HG03039 (cell line): ENCODE data around the gene ABCA7.

Experiments
- ATAC-seq: cut with Tn5 transposase; IDR thresholded peaks from one replicate; pipeline ENCODE4 v1.9.1; 2021; ENCODE audit warnings: mild to moderate bottlenecking, moderate library complexity; ENCODE audit not compliant: unreplicated experiment

Gene ABCA7

GRCh38 chr19:1055886-1056620, 16.1 kb downstream of the ABCA7 start:
- ATAC-seq: no peak

DNA sequence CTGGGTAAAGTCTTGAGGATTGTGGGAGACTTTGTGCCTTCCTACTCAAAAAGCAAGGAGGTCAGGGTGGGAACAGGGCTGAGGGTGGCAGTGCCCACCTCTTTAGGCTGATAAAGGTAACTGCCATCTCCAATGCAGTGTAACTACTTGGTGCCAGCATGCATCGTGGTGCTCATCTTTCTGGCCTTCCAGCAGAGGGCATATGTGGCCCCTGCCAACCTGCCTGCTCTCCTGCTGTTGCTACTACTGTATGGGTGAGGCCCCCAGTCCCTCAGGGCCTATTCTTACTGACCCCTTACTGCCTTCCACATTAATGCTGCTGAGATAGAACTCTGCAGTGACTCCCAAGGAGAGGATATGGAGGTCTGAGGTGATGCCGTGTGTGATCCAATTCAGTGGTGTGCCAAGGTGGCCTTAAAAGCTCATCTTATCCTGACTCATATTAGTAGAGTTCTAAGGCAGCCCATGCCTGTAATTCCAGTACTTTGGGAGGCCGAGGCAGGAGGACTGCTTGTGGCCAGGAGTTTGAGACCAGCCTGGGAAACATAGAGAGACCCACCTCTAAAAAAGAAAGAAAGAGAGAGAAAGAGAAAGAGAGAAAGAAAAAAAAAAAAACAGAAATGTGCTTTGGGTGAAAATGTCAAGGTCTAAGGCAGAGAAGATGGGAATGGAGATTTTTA, 17.4 kb downstream of the ABCA7 start:
- no peak for ATAC-seq

DNA sequence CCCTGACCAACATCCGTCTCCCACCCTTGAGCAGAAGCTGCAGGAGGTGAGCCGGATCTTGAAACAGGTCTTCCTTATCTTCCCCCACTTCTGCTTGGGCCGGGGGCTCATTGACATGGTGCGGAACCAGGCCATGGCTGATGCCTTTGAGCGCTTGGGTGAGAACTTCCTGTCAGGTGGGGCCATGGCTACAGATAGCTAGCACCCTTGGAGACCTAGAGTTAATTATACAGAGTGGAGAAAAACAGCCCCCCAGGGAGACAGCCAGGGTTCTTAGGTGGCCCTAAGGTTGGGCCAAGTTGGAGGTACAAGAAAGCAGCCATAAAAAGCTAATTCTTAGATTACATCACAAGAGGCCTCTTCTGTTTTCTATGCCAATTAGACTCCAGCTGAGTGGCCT, 18.2 kb downstream of the ABCA7 start:
- ATAC-seq: no peak

GRCh38 chr19:1060689-1061088, 20.8 kb downstream of the ABCA7 start:
- no peak for ATAC-seq

DNA sequence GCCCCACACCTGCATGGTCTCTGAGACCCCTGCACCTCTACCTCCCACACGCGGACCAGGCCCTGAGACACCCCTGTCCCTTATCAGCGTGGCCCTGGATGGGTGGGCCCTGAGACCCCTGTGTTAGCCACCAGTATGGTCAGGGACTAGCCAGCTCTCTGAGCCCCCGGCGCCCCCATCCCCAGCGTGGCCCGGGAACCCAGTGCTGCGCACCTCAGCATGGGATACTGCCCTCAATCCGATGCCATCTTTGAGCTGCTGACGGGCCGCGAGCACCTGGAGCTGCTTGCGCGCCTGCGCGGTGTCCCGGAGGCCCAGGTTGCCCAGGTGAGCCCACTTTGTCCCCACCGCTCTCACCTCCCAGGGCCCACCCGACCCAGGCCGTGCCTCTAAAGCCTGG, 22.1 kb downstream of the ABCA7 start:
- no peak for ATAC-seq

DNA sequence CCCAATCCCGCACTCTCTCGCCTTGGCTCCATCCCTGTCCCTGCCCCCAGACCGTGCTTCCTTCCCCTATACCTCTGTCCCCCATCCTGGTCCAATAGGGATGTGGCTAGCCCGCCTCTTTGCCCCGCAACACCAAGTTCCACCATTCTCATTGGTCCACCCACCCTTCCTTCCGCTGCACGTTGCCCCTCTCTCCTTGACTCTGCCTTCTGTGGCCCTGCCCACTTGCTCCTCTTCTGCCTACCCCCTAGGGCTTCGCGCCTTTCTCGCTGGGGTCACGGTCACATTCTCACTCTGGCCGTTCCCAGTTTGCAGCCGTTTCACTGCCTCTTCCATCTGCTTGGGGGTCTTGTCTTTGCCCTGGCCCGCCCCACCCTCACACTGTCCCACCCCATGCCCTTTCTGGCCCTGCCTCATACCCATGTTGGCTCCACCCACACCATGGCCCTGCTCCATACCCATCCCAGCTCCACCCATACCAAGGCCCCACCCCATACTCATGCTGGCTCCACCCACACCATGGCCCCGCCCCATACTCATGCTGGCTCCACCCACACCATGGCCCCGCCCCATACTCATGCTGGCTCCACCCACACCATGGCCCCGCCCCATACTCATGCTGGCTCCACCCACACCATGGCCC, 22.6 kb downstream of the ABCA7 start:
- ATAC-seq: no peak

DNA sequence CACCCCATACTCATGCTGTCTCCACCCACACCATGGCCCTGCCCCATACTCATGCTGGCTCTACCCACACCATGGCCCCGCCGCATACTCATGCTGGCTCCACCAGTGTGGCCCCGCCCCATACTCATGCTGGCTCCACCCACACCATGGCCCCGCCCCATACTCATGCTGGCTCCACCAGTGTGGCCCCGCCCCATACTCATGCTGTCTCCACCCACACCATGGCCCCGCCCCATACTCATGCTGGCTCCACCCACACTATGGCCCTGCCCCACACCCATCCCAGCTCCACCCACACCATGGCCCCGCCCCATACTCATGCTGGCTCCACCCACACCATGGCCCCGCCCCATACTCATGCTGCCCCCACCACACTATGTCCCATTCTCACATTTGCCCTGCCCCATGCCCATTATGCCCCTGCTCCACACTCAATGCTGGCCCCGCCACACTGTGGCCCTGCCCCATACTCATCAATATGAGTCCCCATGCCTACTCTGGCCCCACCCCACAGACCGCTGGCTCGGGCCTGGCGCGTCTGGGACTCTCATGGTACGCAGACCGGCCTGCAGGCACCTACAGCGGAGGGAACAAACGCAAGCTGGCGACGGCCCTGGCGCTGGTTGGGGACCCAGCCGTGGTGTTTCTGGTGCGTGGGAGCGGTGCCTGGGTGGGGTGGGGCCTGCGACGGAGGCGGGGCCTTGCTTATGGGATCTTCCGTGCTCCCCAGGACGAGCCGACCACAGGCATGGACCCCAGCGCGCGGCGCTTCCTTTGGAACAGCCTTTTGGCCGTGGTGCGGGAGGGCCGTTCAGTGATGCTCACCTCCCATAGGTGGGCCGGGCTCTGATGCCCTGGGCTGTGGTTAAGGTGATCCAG, 23.4 kb downstream of the ABCA7 start:
- no peak for ATAC-seq

GRCh38 chr19:1063909-1064660, 24.2 kb downstream of the ABCA7 start:
- ATAC-seq: no peak

- ATAC-seq: no peak
Observed at GRCh38 chr19:1064661-1065605, 25.0 kb downstream of the ABCA7 start.

- ATAC-seq: no peak
Observed at GRCh38 chr19:1065606-1066109, 25.8 kb downstream of the ABCA7 start.

- no peak for ATAC-seq
Observed at GRCh38 chr19:1066251-1066747, 26.4 kb downstream of the ABCA7 start.

DNA sequence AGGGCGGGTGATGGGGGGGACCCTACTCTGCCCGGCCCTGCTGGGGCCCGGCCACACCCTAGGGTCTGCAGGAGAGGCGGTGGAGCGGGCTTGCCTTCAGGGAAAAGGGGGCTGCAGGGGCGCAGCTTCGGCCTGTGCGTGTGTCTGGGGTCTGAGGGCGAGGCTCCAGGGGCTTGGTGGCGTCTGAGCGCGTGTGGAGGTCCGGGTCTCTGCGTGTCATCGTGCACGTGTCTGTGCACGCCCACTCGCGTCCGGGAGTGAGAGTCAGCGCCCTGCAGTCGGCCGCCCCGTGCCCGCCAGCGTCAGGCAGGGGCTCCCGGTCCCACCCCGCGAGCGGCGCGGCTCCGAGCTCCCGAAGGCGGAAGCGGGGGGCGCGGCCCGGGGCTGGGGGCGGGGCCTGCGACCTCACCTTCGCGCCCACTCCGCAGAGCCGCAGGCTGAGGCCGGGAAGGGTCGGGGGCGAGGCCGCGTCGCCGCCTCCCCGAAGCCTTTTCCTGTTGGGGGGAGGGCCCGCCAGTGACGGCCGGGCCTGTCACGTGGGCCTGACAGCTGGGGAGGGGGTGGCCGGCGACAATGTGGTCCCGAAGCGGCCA, 26.9 kb downstream of the ABCA7 start, which contains the start of gene ARHGAP45:
Gene ARHGAP45 (plus strand): TSS at position 420 of the 593 bp plus-strand sequence. CDS start 239 bp downstream, outside the sequence.
- ATAC-seq: no peak

DNA sequence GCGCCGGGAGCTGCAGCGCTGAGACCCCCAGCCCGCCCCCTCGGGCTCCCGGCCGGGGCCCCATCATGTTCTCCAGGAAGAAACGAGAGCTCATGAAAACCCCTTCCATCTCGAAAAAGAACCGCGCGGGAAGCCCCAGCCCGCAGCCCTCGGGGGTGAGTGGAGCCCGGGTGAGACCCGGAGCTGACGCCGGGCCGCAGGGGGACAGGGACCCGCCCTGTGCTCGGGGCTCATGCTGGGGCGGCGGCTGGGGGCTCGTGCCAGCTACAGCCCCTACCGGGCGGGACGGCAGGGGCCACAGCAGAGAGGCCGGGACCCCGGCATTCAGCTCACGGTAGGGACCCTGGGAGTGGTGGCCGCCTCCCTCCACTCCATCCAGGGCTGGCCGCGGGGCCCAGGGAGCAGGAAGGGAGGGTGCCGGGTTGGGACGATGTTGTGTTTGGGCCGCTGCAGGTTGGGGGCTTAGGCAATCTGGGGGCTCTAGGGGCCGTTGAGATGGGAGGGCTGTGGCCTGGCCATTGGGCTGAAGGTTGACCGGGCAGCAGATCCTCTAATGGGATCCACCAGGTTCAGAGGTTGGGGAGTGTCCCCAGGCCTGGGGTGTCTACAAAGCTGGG, 27.5 kb downstream of the ABCA7 start:
- ATAC-seq: no peak

DNA sequence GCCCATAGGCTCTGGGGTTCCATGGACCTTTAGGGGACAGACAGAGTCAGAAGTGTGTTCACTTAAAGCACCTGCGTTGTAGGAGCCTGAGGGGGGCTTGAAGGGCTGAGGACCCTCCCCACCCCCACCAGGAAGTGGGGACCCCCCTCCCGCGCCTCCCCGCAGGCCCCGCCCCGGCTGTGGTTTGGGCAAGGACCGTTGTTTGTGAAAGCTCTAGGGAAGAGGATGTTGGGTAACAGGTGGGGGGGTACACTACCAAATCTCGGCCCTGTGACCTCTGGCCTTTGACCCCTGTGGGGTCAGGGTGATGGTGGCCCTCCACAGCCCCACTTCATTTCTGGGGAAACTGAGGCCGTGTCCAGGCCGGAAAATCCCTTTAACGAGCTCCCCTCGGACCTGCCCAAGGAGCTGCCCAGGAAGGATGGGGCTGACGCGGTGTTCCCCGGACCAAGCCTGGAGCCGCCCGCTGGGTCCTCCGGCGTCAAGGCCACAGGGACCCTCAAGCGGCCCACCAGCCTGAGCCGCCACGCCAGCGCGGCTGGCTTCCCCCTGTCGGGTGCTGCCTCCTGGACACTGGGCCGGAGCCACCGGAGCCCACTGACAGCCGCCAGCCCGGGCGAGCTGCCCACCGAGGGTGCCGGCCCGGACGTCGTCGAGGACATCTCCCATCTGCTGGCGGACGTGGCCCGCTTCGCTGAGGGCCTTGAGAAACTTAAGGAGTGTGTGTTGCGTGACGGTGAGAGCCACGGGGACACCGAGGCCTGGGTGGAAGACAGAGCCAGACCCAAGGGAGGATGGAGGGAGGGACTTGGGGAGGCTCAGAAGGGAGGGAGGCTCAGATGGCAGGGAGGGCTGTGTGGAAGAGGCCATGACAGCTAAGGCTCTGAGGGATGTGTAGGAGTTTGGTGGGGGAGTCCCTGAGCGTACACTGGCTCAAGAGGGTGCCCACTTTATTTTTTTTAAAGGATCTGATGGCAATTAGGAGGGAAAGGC, 28.4 kb downstream of the ABCA7 start:
- ATAC-seq: no peak

- no peak for ATAC-seq
Observed at GRCh38 chr19:1069009-1069779, 29.3 kb downstream of the ABCA7 start.

DNA sequence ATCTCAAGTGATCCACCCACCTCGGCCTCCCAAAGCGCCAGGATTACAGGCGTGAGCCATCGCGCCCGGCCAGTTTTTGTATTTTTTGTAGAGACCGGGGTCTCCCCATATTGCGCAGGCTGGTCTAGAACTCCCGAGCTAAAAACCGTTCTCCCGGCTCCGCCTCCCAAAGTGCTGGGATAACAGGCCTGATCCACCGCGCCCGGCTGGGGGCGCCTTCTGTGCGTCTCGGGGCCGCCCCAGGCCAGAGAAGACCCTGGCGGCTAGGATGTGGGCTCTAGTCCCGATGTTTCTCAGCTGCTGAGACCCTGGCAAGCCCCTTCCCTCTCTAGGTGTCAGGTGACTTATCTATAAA, 30.6 kb downstream of the ABCA7 start:
- ATAC-seq: no peak
